Measurements from ENCODE around the gene ZNF689.

Gene ZNF689

GRCh38 chr16:30559690-30560089, 50.5 kb downstream of the ZNF689 start:
- no peak for DNase-seq

- DNase-seq, result no peak
Observed at GRCh38 chr16:30558789-30559377, 51.3 kb downstream of the ZNF689 start.

GRCh38 chr16:30557957-30558788, 52.0 kb downstream of the ZNF689 start, which contains the start of gene ZNF764:
Gene ZNF764 (minus strand): TSS chr16:30558374. CDS start chr16:30558182, 192 bp downstream.
- DNase-seq, result peak; percentile 98 to 99

GRCh38 chr16:30557707-30557956, 52.6 kb downstream of the ZNF689 start:
- DNase-seq, result peak in 1 of 2 donors; percentile 54

GRCh38 chr16:30556125-30556473, 54.1 kb downstream of the ZNF689 start:
- no peak for DNase-seq

- no peak for DNase-seq
Observed at GRCh38 chr16:30555315-30556124, 54.7 kb downstream of the ZNF689 start.

GRCh38 chr16:30554557-30555314, 55.5 kb downstream of the ZNF689 start:
- no peak for DNase-seq

- DNase-seq, result no peak
Observed at GRCh38 chr16:30553393-30553899, 56.7 kb downstream of the ZNF689 start.

- DNase-seq, result no peak
Observed at GRCh38 chr16:30552956-30553355, 57.2 kb downstream of the ZNF689 start.
